KBM-7 (cell line): ENCODE data around the gene HNRNPUL1.
"Not testable (repeated sequence)": the region's sequence is repeated elsewhere in the genome, so short reads cannot be mapped to it uniquely, and the experiment has no call there.

Source experiments
- DNase-seq: peaks from one replicate; pipeline ENCODE4 v3.0.0-alpha.2; 2015
- in situ Hi-C: fragments of 300-500 bp; cut with MboI; formaldehyde crosslinking; loops from 2 replicates; pipeline ENCODE4 v1.14.3; 2020; ENCODE audit warnings: low sequenced_read_pairs, low pct_unique_long_range_greater_than_20kb, mixed read lengths

Gene HNRNPUL1

GRCh38 chr19:41265395-41266153 lies 1.4 kb downstream of the HNRNPUL1 start:
- in situ Hi-C loops = no loop called here
- DNase-seq = no peak

GRCh38 chr19:41269055-41269454 lies 4.9 kb downstream of the HNRNPUL1 start:
- no peak for DNase-seq

GRCh38 chr19:41269571-41269970 lies 5.4 kb downstream of the HNRNPUL1 start:
- DNase-seq = no peak
- in situ Hi-C loops = no loop called here

More at GRCh38 chr19:41269055-41269454, 4.9 kb downstream of the HNRNPUL1 start:
- in situ Hi-C loops = no loop called here

- in situ Hi-C loops = no loop called here
- DNase-seq = no peak
These were observed 8.9 kb downstream of the HNRNPUL1 start for GRCh38 chr19:41273076-41273475.

GRCh38 chr19:41274802-41275201 lies 10.6 kb downstream of the HNRNPUL1 start:
- DNase-seq = no peak
- in situ Hi-C loops = no loop called here

GRCh38 chr19:41276231-41276630 lies 12.1 kb downstream of the HNRNPUL1 start:
- no peak for DNase-seq
- in situ Hi-C loops = no loop called here

GRCh38 chr19:41278478-41278877 lies 14.3 kb downstream of the HNRNPUL1 start:
- no peak for DNase-seq
- in situ Hi-C loops = no loop called here

- DNase-seq = no peak
- in situ Hi-C loops = no loop called here
These were observed 24.7 kb downstream of the HNRNPUL1 start for GRCh38 chr19:41288673-41289530.

- not testable (repeated sequence) for DNase-seq
These were observed 25.6 kb downstream of the HNRNPUL1 start for GRCh38 chr19:41289814-41290213.

GRCh38 chr19:41294393-41294792 lies 30.2 kb downstream of the HNRNPUL1 start:
- no peak for DNase-seq
- in situ Hi-C loops = no loop called here

More at GRCh38 chr19:41289814-41290213, 25.6 kb downstream of the HNRNPUL1 start:
- in situ Hi-C loops = not testable (repeated sequence)

GRCh38 chr19:41295499-41295898 lies 31.3 kb downstream of the HNRNPUL1 start:
- in situ Hi-C loops = no loop called here
- DNase-seq = no peak

- no peak for DNase-seq
- in situ Hi-C loops = no loop called here
These were observed 32.3 kb downstream of the HNRNPUL1 start for GRCh38 chr19:41296433-41296871.

GRCh38 chr19:41297628-41298347 lies 33.6 kb downstream of the HNRNPUL1 start:
- in situ Hi-C loops = no loop called here

GRCh38 chr19:41298348-41298964 lies 34.3 kb downstream of the HNRNPUL1 start:
- in situ Hi-C loops = no loop called here
- peak; percentile 80 for DNase-seq

More at GRCh38 chr19:41297628-41298347, 33.6 kb downstream of the HNRNPUL1 start:
- no peak for DNase-seq

- no peak for DNase-seq
- in situ Hi-C loops = no loop called here
These were observed 35.0 kb downstream of the HNRNPUL1 start for GRCh38 chr19:41299046-41299754.

GRCh38 chr19:41299755-41300089 lies 35.5 kb downstream of the HNRNPUL1 start:
- no peak for DNase-seq
- in situ Hi-C loops = no loop called here

GRCh38 chr19:41300555-41300954 lies 36.4 kb downstream of the HNRNPUL1 start:
- in situ Hi-C loops = no loop called here
- no peak for DNase-seq

- peak; percentile 50 for DNase-seq
- in situ Hi-C loops = no loop called here
These were observed 38.6 kb downstream of the HNRNPUL1 start for GRCh38 chr19:41302624-41303351.
